Measurements from ENCODE around the gene CSNK2A2.

The CSNK2A2 gene

DNA sequence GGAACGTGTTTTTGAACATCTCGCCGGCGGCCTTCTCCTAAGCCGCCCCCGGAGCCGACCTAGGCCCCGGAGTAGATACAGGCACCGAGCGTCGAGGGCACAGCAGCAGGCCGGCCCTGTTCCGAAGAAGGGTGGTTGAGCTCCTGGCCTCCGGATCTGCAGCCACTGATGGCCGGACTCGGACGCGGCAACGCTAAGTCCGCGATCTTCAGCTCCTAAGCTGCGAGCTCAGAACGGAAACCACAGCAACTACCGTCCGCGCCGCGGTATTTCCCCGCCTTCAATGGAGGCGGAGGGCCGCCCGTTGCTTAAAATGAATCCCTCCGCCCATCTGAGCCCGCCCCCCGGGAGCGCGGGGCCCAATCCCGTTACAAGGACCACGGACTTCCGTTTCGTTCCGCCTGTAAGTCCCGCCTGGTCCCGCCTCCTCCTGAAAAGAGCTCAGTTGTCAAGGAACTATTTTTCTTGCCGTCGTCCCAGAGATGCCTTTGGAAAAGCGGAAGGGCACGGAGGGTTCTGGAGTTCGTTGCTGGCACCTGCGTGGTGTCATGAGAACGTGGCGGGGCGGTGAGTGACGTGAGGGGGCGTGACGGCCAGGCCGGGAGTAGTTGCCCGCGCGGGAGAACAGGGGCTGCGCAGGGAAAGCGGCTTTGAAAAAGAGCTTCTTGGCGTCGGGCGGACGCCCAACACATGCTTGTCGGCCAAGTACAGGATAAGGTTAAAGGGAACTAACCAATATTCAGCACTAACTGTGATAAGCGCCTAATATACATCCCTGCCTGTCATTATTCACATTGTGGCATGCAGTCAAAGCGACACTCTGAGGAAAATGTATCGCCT, 68.6 kb downstream of the CSNK2A2 start, which contains the start of gene CFAP20:
Gene CFAP20, minus strand, starts transcription at position 285 of the 840 bp plus-strand sequence. Its CDS starts 266 bp downstream, at position 19.
- Histone ChIP-seq H3K36me3 (ENCODE audit: control insufficient read depth, insufficient read depth, low read length) (no peaks in the 10 kb centered on the region), H3K4me3 (replicated peaks; ENCODE audit: low read depth, low read length) (peak within 1 kb of the TSS; percentile 67), H3K27me3 (replicated peaks; ENCODE audit: control insufficient read depth, insufficient read depth, low read length) (no peaks in the 10 kb centered on the region)
- no peak for TF ChIP-seq CTCF (IDR thresholded peaks at IDR 0.05; ENCODE audit: insufficient read depth, low read length, poor library complexity, severe bottlenecking)
- DNase-seq (ENCODE audit: extremely low read depth, insufficient read length), result peak; percentile 100

DNA sequence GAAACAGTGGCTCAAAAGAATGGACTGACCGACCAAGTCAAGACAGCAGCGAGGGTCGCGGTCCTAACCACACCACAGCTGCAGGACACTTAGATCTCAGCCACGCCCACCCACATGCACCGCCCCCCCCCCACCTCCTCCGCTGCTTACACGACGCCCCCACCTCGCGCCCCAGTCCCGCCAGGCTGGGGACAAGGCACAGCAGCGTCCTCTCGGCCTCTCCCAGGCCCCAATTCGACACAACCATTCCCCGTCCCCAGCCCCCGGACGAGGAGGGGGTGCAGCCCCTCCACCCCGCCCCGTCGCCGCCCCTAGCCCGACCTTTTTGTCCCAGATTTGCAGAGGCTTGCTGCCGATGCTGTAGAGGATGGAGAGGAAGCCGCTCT, 69.2 kb downstream of the CSNK2A2 start:
- H3K4me3 ChIP-seq (replicated peaks; ENCODE audit: low read depth, low read length), result peak overlapping the region; percentile 67

GRCh38 chr16:58128181-58128631, 69.7 kb downstream of the CSNK2A2 start:
- Histone ChIP-seq H3K4me3 (replicated peaks; ENCODE audit: low read depth, low read length) (peak overlapping the region; percentile 67), H3K36me3 (ENCODE audit: control insufficient read depth, insufficient read depth, low read length) (no peaks in the 10 kb centered on the region), H3K27me3 (replicated peaks; ENCODE audit: control insufficient read depth, insufficient read depth, low read length) (no peaks in the 10 kb centered on the region)
- no peak for DNase-seq (ENCODE audit: extremely low read depth, insufficient read length)
- TF ChIP-seq CTCF (IDR thresholded peaks at IDR 0.05; ENCODE audit: insufficient read depth, low read length, poor library complexity, severe bottlenecking), result no peak

More for the DNA sequence above, 69.2 kb downstream of the CSNK2A2 start:
- no peak for TF ChIP-seq CTCF (IDR thresholded peaks at IDR 0.05; ENCODE audit: insufficient read depth, low read length, poor library complexity, severe bottlenecking)
- Histone ChIP-seq H3K36me3 (ENCODE audit: control insufficient read depth, insufficient read depth, low read length) (no peaks in the 10 kb centered on the region), H3K27me3 (replicated peaks; ENCODE audit: control insufficient read depth, insufficient read depth, low read length) (no peaks in the 10 kb centered on the region)
- DNase-seq (ENCODE audit: extremely low read depth, insufficient read length), result no peak

DNA sequence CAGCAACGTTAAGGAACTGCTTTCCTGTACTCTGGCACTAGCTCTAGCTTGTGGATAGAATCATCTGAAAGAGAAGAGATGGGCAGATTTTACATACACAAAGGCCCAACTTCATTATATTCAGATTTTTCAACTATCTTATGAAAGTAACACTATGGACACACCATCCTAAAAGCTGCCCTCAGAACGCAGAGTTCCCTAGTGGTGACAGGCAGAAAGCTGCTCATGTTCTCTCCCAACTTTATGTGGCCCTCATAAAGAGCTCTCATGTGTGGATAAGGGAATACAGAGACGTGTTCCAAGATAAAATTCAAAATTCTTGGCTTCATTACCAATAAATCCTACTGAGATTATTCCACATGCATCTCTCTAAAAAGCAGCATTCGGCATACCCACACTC, 70.3 kb downstream of the CSNK2A2 start:
- Histone ChIP-seq H3K36me3 (ENCODE audit: control insufficient read depth, insufficient read depth, low read length) (no peaks in the 10 kb centered on the region), H3K27me3 (replicated peaks; ENCODE audit: control insufficient read depth, insufficient read depth, low read length) (no peaks in the 10 kb centered on the region), H3K4me3 (replicated peaks; ENCODE audit: low read depth, low read length) (peak overlapping the region; percentile 67)
- TF ChIP-seq CTCF (IDR thresholded peaks at IDR 0.05; ENCODE audit: insufficient read depth, low read length, poor library complexity, severe bottlenecking), result peak; percentile 4
- no peak for DNase-seq (ENCODE audit: extremely low read depth, insufficient read length)

DNA sequence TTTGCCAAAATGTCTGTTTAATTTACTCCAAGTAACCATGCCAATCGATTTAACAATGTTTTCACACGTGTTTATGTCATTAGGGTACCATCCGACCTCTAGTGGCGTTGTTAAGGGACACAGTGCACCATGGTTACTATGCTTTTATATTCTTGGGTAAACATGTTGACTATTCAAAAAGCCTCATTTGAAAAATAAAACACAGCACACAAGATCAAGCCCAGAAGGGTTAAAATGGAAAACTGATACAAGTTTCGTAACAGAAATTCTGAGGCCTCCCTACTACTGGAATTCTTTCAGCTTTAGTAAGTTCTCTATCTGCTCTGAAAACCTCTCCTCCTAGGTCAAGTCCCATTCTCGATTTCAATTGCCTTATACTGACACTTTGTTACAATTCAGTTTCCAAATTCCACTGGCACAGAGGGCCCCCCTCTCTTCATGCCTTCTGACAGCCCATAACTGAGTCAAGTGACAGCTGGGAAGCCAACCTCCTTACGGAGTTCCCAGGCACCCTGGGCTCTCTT, 70.8 kb downstream of the CSNK2A2 start:
- Histone ChIP-seq H3K4me3 (replicated peaks; ENCODE audit: low read depth, low read length) (peak overlapping the region; percentile 67; the same call in 1 of the 2 replicates), H3K36me3 (ENCODE audit: control insufficient read depth, insufficient read depth, low read length) (no peaks in the 10 kb centered on the region)

More for the DNA sequence above, 70.8 kb downstream of the CSNK2A2 start:
- no peak for DNase-seq (ENCODE audit: extremely low read depth, insufficient read length)
- H3K27me3 ChIP-seq (replicated peaks; ENCODE audit: control insufficient read depth, insufficient read depth, low read length), result no peaks in the 10 kb centered on the region
- peak; percentile 35 for TF ChIP-seq CTCF (IDR thresholded peaks at IDR 0.05; ENCODE audit: insufficient read depth, low read length, poor library complexity, severe bottlenecking)

Data from GM06990 (cell line).